Kidney epithelial cell (primary cell): ENCODE data around the gene ODAD4. TPM values are rescaled to one million over a fixed set of nuclear protein-coding genes. Genes with fewer than 3 reads are reported as not detected.

ENCODE experiments used
- DNase-seq: peaks from one replicate; pipeline ENCODE4 v3.0.0-alpha.2; 2010; ENCODE audit warnings: low read depth
- H3K27me3 ChIP-seq: 2 replicates; pipeline ENCODE4 v1.6.0; 2011; ENCODE audit warnings: low read length; ENCODE audit not compliant: control insufficient read depth, insufficient read depth
- H3K36me3 ChIP-seq: 2 replicates; pipeline ENCODE4 v1.5.1; 2011; ENCODE audit warnings: low read length; ENCODE audit not compliant: control insufficient read depth, insufficient read depth
- H3K4me3 ChIP-seq: 2 replicates; pipeline ENCODE4 v1.5.1; 2011; ENCODE audit warnings: low read depth, mild to moderate bottlenecking, control low read depth, low read length
- CTCF ChIP-seq: IDR thresholded peaks from 2 replicates; pipeline ENCODE4 v1.5.1; 2011; ENCODE audit warnings: mild to moderate bottlenecking, moderate library complexity, low read length, control low read depth, inconsistent platforms; ENCODE audit not compliant: insufficient read depth, poor library complexity, severe bottlenecking
- total RNA-seq: library from RNA; depleted of rRNA; stranded (reverse); fragments of >200 nt; gene quantifications from 2 replicates; pipeline ENCODE4 v1.2.3, GENCODE V29; 2015

The ODAD4 gene
- total RNA-seq, 1 donor from 2014 or later, result 0.84 TPM

GRCh38 chr17:41977991-41978390 is 47.6 kb downstream of the ODAD4 start:
- no peak for TF ChIP-seq CTCF
- no peak overlapping the region for H3K4me3 ChIP-seq
- peaks cover 11% of the 10 kb centered on the region for H3K36me3 ChIP-seq
- no peak for DNase-seq
- H3K27me3 ChIP-seq, result no peaks in the 10 kb centered on the region

- H3K36me3 ChIP-seq, result peaks cover 3% of the 10 kb centered on the region
- H3K4me3 ChIP-seq, result no peak overlapping the region
- TF ChIP-seq CTCF, result no peak
- no peaks in the 10 kb centered on the region for H3K27me3 ChIP-seq
- DNase-seq, result no peak
Observed at GRCh38 chr17:41982026-41982760, 51.8 kb downstream of the ODAD4 start.

GRCh38 chr17:41984454-41984853 is 54.0 kb downstream of the ODAD4 start:
- TF ChIP-seq CTCF, result no peak
- no peaks in the 10 kb centered on the region for H3K27me3 ChIP-seq
- no peak for DNase-seq
- no peak overlapping the region for H3K4me3 ChIP-seq
- H3K36me3 ChIP-seq, result peaks cover 5% of the 10 kb centered on the region

- H3K4me3 ChIP-seq, result no peak overlapping the region
- TF ChIP-seq CTCF, result no peak
- peaks cover 6% of the 10 kb centered on the region for H3K36me3 ChIP-seq
- no peaks in the 10 kb centered on the region for H3K27me3 ChIP-seq
- DNase-seq, result no peak
Observed at GRCh38 chr17:41985919-41986318, 55.5 kb downstream of the ODAD4 start.

GRCh38 chr17:41986634-41987033 is 56.2 kb downstream of the ODAD4 start:
- no peak for DNase-seq
- peaks cover 6% of the 10 kb centered on the region for H3K36me3 ChIP-seq
- no peak overlapping the region for H3K4me3 ChIP-seq
- TF ChIP-seq CTCF, result no peak
- H3K27me3 ChIP-seq, result no peaks in the 10 kb centered on the region

GRCh38 chr17:41987642-41988041 is 57.2 kb downstream of the ODAD4 start:
- no peak overlapping the region for H3K4me3 ChIP-seq
- DNase-seq, result no peak
- H3K27me3 ChIP-seq, result no peaks in the 10 kb centered on the region
- TF ChIP-seq CTCF, result no peak
- peaks cover 6% of the 10 kb centered on the region for H3K36me3 ChIP-seq
